H9 (cell line): ENCODE data around the gene PTGS1. TPM values are rescaled to one million over a fixed set of nuclear protein-coding genes. Genes with fewer than 3 reads are reported as not detected.

Experiments
- DNase-seq: peaks from one replicate; pipeline ENCODE4 v3.0.0-alpha.2; 2017
- H2AFZ ChIP-seq: one replicate; pipeline ENCODE4 v1.6.1; 2013; ENCODE audit warnings: mild to moderate bottlenecking, low read length, control low read depth, moderate library complexity
- H2AK5ac ChIP-seq: 2 replicates; pipeline ENCODE4 v1.6.1; 2013; ENCODE audit warnings: low read length, control low read depth, mixed read lengths; ENCODE audit not compliant: insufficient read length
- H2BK120ac ChIP-seq: one replicate; pipeline ENCODE4 v1.6.1; 2013; ENCODE audit warnings: low read depth, mild to moderate bottlenecking, low read length, control low read depth, inconsistent platforms; ENCODE audit not compliant: poor library complexity, severe bottlenecking
- H2BK12ac ChIP-seq: 2 replicates; pipeline ENCODE4 v1.6.1; 2013; ENCODE audit warnings: low read length, control low read depth, mixed read lengths, low read depth; ENCODE audit not compliant: insufficient read length
- H2BK15ac ChIP-seq: 2 replicates; pipeline ENCODE4 v1.6.1; 2013; ENCODE audit warnings: low read depth, low read length, control low read depth
- H2BK20ac ChIP-seq: one replicate; pipeline ENCODE4 v1.6.1; 2013; ENCODE audit warnings: low read depth, mild to moderate bottlenecking, low read length, control low read depth, inconsistent platforms; ENCODE audit not compliant: poor library complexity, severe bottlenecking
- H2BK5ac ChIP-seq: 2 replicates; pipeline ENCODE4 v1.6.1; 2013; ENCODE audit warnings: low read length, control low read depth, mixed read lengths; ENCODE audit not compliant: insufficient read length
- H3K14ac ChIP-seq: 2 replicates; pipeline ENCODE4 v1.6.1; 2013; ENCODE audit warnings: low read length, control low read depth; ENCODE audit not compliant: insufficient read depth
- H3K18ac ChIP-seq: 2 replicates; pipeline ENCODE4 v1.6.1; 2013; ENCODE audit warnings: low read depth, mild to moderate bottlenecking, mixed read lengths, low read length, control low read depth; ENCODE audit not compliant: insufficient read length
- H3K23ac ChIP-seq: 2 replicates; pipeline ENCODE4 v1.6.1; 2013; ENCODE audit warnings: low read length, control low read depth, mixed read lengths, low read depth; ENCODE audit not compliant: insufficient read length
- H3K23me2 ChIP-seq: 2 replicates; pipeline ENCODE4 v1.6.1; 2013; ENCODE audit warnings: low read depth, mild to moderate bottlenecking, mixed read lengths, low read length, control low read depth; ENCODE audit not compliant: insufficient read length, poor library complexity, severe bottlenecking
- H3K27ac ChIP-seq: 2 replicates; pipeline ENCODE4 v1.5.1; 2013; ENCODE audit warnings: low read length, control low read depth, mixed read lengths, low read depth; ENCODE audit not compliant: insufficient read length
- H3K27me3 ChIP-seq: 2 replicates; pipeline ENCODE4 v1.6.1; 2013; ENCODE audit warnings: low read length, control low read depth, inconsistent platforms; ENCODE audit not compliant: insufficient read depth
- H3K4ac ChIP-seq: 2 replicates; pipeline ENCODE4 v1.6.1; 2013; ENCODE audit warnings: low read depth, mild to moderate bottlenecking, control low read depth, inconsistent platforms, low read length, moderate library complexity
- H3K4me1 ChIP-seq: 2 replicates; pipeline ENCODE4 v1.6.1; 2013; ENCODE audit warnings: low read length, control low read depth, inconsistent platforms; ENCODE audit not compliant: insufficient read depth
- H3K4me2 ChIP-seq: 2 replicates; pipeline ENCODE4 v1.6.1; 2013; ENCODE audit warnings: low read length, control low read depth, mixed read lengths; ENCODE audit not compliant: insufficient read length, insufficient read depth
- H3K56ac ChIP-seq: 2 replicates; pipeline ENCODE4 v1.6.1; 2013; ENCODE audit warnings: low read depth, mild to moderate bottlenecking, mixed read lengths, low read length, control low read depth; ENCODE audit not compliant: insufficient read length
- H3K79me1 ChIP-seq: 2 replicates; pipeline ENCODE4 v1.6.1; 2013; ENCODE audit warnings: low read depth, mild to moderate bottlenecking, moderate library complexity, low read length, control low read depth, inconsistent platforms; ENCODE audit not compliant: insufficient read depth, poor library complexity, severe bottlenecking
- H3K79me2 ChIP-seq: 2 replicates; pipeline ENCODE4 v1.6.1; 2013; ENCODE audit warnings: low read length, control low read depth, inconsistent platforms; ENCODE audit not compliant: insufficient read depth
- H3K9ac ChIP-seq: 2 replicates; pipeline ENCODE4 v1.6.1; 2013; ENCODE audit warnings: low read length, control low read depth, mixed read lengths; ENCODE audit not compliant: insufficient read length; ENCODE audit errors: extremely low read depth
- H3K9me3 ChIP-seq: one replicate; pipeline ENCODE4 v1.6.1; 2013; ENCODE audit warnings: low read depth, low read length, inconsistent platforms; ENCODE audit not compliant: control insufficient read depth
- H3T11ph ChIP-seq: one replicate; pipeline ENCODE4 v1.6.1; 2013; ENCODE audit warnings: mild to moderate bottlenecking, low read length, control low read depth, inconsistent platforms
- H4K20me1 ChIP-seq: one replicate; pipeline ENCODE4 v1.6.1; 2013; ENCODE audit not compliant: control insufficient read depth, insufficient read length, insufficient read depth
- H4K5ac ChIP-seq: 2 replicates; pipeline ENCODE4 v1.6.1; 2013; ENCODE audit warnings: low read depth, mild to moderate bottlenecking, mixed read lengths, low read length, control low read depth; ENCODE audit not compliant: insufficient read length
- H4K8ac ChIP-seq: replicated peaks from 2 replicates; pipeline ENCODE4 v1.6.1; 2013; ENCODE audit warnings: low read length, control low read depth, mixed read lengths, low read depth; ENCODE audit not compliant: insufficient read length
- H4K91ac ChIP-seq: 2 replicates; pipeline ENCODE4 v1.6.1; 2013; ENCODE audit warnings: low read depth, mild to moderate bottlenecking, moderate library complexity, mixed read lengths, low read length, control low read depth; ENCODE audit not compliant: insufficient read length
- H3K27ac Mint-ChIP-seq, 3 experiments: 2 replicates in 2 of 3; 3 replicates in 1 of 3; pipeline ENCODE4 v1.8.0; 2020 to 2021; ENCODE audit warnings: mixed read lengths in 3 of 3, mild to moderate bottlenecking in 1 of 3, moderate library complexity in 1 of 3
- H3K27me3 Mint-ChIP-seq: 2 replicates; pipeline ENCODE4 v1.8.0; 2021; ENCODE audit warnings: low read depth, mild to moderate bottlenecking, moderate library complexity, mixed read lengths
- H3K36me3 Mint-ChIP-seq, 3 experiments: 2 replicates in 2 of 3; 3 replicates in 1 of 3; pipeline ENCODE4 v1.8.0; 2020 to 2021; ENCODE audit warnings: low read depth in 3 of 3, mixed read lengths in 3 of 3; ENCODE audit not compliant: insufficient read depth in 1 of 3
- H3K4me1 Mint-ChIP-seq, 2 experiments: 2 replicates each; pipeline ENCODE4 v1.8.0; 2020; ENCODE audit warnings: mixed read lengths in 2 of 2
- H3K4me3 Mint-ChIP-seq, 2 experiments: 2 replicates in 1 of 2; 3 replicates in 1 of 2; pipeline ENCODE4 v1.8.0; 2020 to 2021; ENCODE audit warnings: mild to moderate bottlenecking in 2 of 2, mixed read lengths in 2 of 2, moderate library complexity in 1 of 2
- H3K9me3 Mint-ChIP-seq, 2 experiments: 2 replicates in 1 of 2; 3 replicates in 1 of 2; pipeline ENCODE4 v1.8.0; 2020; ENCODE audit warnings: mild to moderate bottlenecking in 2 of 2, mixed read lengths in 2 of 2, moderate library complexity in 1 of 2
- CTCF ChIP-seq: fragments of 200-600 bp; sonication (generic); conservative IDR thresholded peaks from 3 replicates; pipeline ENCODE4 v1.8.0; 2021; ENCODE audit warnings: antibody characterized with exemption, mild to moderate bottlenecking
- WGBS: extraction: QIAGEN DNeasy Blood & Tissue Kit; methylation state at CpG from one replicate; pipeline ENCODE4 v1.1.7; 2013; ENCODE audit warnings: missing lambda C conversion rate, low lambda C conversion rate, mixed read lengths; ENCODE audit not compliant: insufficient read length; ENCODE audit errors: extremely low coverage; 5-methylcytosine and 5-hydroxymethylcytosine counted together
- total RNA-seq: library from RNA; stranded (reverse); gene quantifications from 2 replicates; pipeline ENCODE4 v1.2.1, GENCODE V29; 2021

PTGS1 gene
- total RNA-seq, 1 experiment from 2014 or later = 1.3 TPM

GRCh38 chr9:122426723-122427122, 55.9 kb downstream of the PTGS1 start:
- Histone ChIP-seq H2BK5ac (no peak overlapping the region), H3K79me2 (no peaks in the 10 kb centered on the region), H3K14ac (no peak overlapping the region), H2BK12ac (no peak overlapping the region), H4K8ac (no peak overlapping the region), H3K23me2 (no peaks in the 10 kb centered on the region), H3K4me2 (no peak overlapping the region), H4K91ac (no peak overlapping the region), H2AK5ac (no peak overlapping the region), H2BK15ac (no peak overlapping the region), H3K27ac (no peak overlapping the region), H3T11ph (no peak overlapping the region), H3K79me1 (no peaks in the 10 kb centered on the region), H3K18ac (no peak overlapping the region), H3K9me3 (peaks cover 15% of the 10 kb centered on the region), H4K5ac (no peak overlapping the region), H3K23ac (no peak overlapping the region), H4K20me1 (no peaks in the 10 kb centered on the region), H2BK120ac (no peak overlapping the region), H3K4ac (no peak overlapping the region), H3K27me3 (no peaks in the 10 kb centered on the region), H2BK20ac (no peak overlapping the region), H3K4me1 (no peaks in the 10 kb centered on the region), H3K56ac (no peak overlapping the region), H3K9ac (no peak overlapping the region), H2AFZ (no peak overlapping the region)
- Mint-ChIP-seq H3K4me1 (no peaks in the 10 kb centered on the region), H3K9me3 (peaks cover 58 to 90% of the 10 kb centered on the region in 2 experiments), H3K4me3 (no peak overlapping the region), H3K27ac (no peak overlapping the region), H3K27me3 (no peaks in the 10 kb centered on the region; the same call in none of the 2 replicates), H3K36me3 (no peaks in the 10 kb centered on the region; a peak in 3 of 7 replicates)
- DNase-seq = no peak
- no CpG with 5 or more reads among the region's 3 CpGs for WGBS
- TF ChIP-seq CTCF = no peak
